Natural killer cell (primary cell): ENCODE data around the gene CWC15. TPM values are rescaled to one million over a fixed set of nuclear protein-coding genes. Genes with fewer than 3 reads are reported as not detected.
A peak's percentile ranks its signal among the peaks of the same experiment; 100 is the strongest.

Experiments used
- ATAC-seq, 3 donors: fragments of 150-1000 bp in 2 of 3; fragments of 200-7000 bp in 1 of 3; cut with Tn5 transposase; 1 replicate in 1 of 3; 2 replicates in 2 of 3; pipeline ENCODE4 v1.10.0; 2021; ENCODE audit warnings: mild to moderate bottlenecking in 2 of 3, moderate library complexity in 2 of 3
- DNase-seq, 2 donors: peaks; one replicate each; pipeline versions ENCODE4 v3.0.0 to v3.0.0-alpha.2; 2013 to 2021; ENCODE audit warnings: mixed read lengths in 1 of 2
- H3K27ac ChIP-seq: one replicate; pipeline ENCODE4 v1.5.1; 2013; ENCODE audit warnings: mild to moderate bottlenecking, low read length
- H3K27me3 ChIP-seq: one replicate; pipeline ENCODE4 v1.6.1; 2013; ENCODE audit warnings: low read length; ENCODE audit not compliant: control insufficient read depth, insufficient read depth
- H3K36me3 ChIP-seq: one replicate; pipeline ENCODE4 v1.6.1; 2013; ENCODE audit warnings: low read length; ENCODE audit not compliant: control insufficient read depth, insufficient read depth
- H3K4me1 ChIP-seq: one replicate; pipeline ENCODE4 v1.6.1; 2013; ENCODE audit warnings: low read length; ENCODE audit not compliant: control insufficient read depth, insufficient read depth
- H3K4me3 ChIP-seq: one replicate; pipeline ENCODE4 v1.5.1; 2013; ENCODE audit warnings: low read length
- H3K9me3 ChIP-seq: one replicate; pipeline ENCODE4 v1.6.1; 2013; ENCODE audit warnings: low read length; ENCODE audit not compliant: control insufficient read depth, insufficient read depth
- H3K27ac Mint-ChIP-seq, 2 donors: one replicate each; pipeline ENCODE4 v1.8.0; 2022; ENCODE audit warnings: mild to moderate bottlenecking in 2 of 2, mixed read lengths in 2 of 2, moderate library complexity in 1 of 2
- H3K27me3 Mint-ChIP-seq, 2 donors: one replicate each; pipeline ENCODE4 v1.8.0; 2022; ENCODE audit warnings: low read depth in 2 of 2, mixed read lengths in 2 of 2
- H3K36me3 Mint-ChIP-seq: one replicate; pipeline ENCODE4 v1.8.0; 2022; ENCODE audit warnings: mixed read lengths
- H3K4me1 Mint-ChIP-seq, 2 donors: one replicate each; pipeline ENCODE4 v1.8.0; 2022; ENCODE audit warnings: mixed read lengths in 2 of 2
- H3K4me3 Mint-ChIP-seq: one replicate; pipeline ENCODE4 v1.8.0; 2022; ENCODE audit warnings: mild to moderate bottlenecking, moderate library complexity, mixed read lengths
- H3K9me3 Mint-ChIP-seq, 2 donors: one replicate each; pipeline ENCODE4 v1.8.0; 2022; ENCODE audit warnings: mixed read lengths in 2 of 2
- WGBS: methylation state at CpG from one replicate; pipeline ENCODE4 v1.1.7; 2013; ENCODE audit warnings: missing lambda C conversion rate; ENCODE audit not compliant: insufficient coverage; 5-methylcytosine and 5-hydroxymethylcytosine counted together
- intact Hi-C: fragments of 100-400 bp; cut with micrococcal nuclease; formaldehyde crosslinking; loops from one replicate; pipeline ENCODE4 v1.14.2; 2022
- total RNA-seq, 4 donors: library from RNA; stranded (reverse); fragments of 120-200 nt in 1 of 4; gene quantifications; one replicate each; pipeline versions ENCODE4 v1.2.3 to v1.2.4, GENCODE V29; 2013 to 2022
- TF ChIP-seq, protein P1 (sequence below): fragments of 200-600 bp; IDR thresholded peaks from one replicate; pipeline ENCODE4 v1.8.0; 2022; ENCODE audit warnings: antibody characterized with exemption

Gene CWC15
- total RNA-seq, 3 donors from 2014 or later (not counting 1 experiment from before 2014, with no cell fraction given) = 76.8 to 90.7 (median 81.3) TPM

DNA sequence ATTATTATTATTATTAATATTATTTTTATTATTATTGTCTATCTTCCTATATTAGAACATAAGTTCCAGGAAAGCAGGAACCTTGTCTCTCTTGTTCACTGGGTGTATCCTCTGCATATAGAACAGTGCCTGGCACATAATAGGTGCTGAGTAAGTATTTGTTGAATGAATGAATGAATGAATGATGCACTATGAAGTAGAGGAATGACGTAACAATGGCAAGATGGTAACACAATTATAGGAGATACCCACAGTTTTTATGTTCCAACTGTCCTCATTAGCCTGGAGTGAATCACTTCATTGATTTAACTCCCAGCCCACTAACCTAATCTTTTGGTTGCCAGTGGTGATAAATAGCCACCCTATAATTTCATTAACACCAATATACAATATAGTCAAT lies 2.2 kb upstream of the CWC15 start:
- intact Hi-C loops = no loop called here
- H3K27ac ChIP-seq = no peak overlapping the region
- 100% methylated on average over 1 of the region's 1 CpG for WGBS
- H3K27ac Mint-ChIP-seq = no peak overlapping the region
- H3K36me3 ChIP-seq = peaks cover 10% of the 10 kb centered on the region
- peaks cover 19 to 27% of the 10 kb centered on the region in 2 donors for H3K4me1 Mint-ChIP-seq
- peaks cover 15 to 17% of the 10 kb centered on the region in 2 donors for H3K27me3 Mint-ChIP-seq
- H3K4me3 Mint-ChIP-seq = no peak overlapping the region
- no peaks in the 10 kb centered on the region for H3K9me3 Mint-ChIP-seq
- H3K9me3 ChIP-seq = no peaks in the 10 kb centered on the region
- H3K36me3 Mint-ChIP-seq = peaks cover 15% of the 10 kb centered on the region
- no peaks in the 10 kb centered on the region for H3K27me3 ChIP-seq
- H3K4me1 ChIP-seq = peaks cover 4% of the 10 kb centered on the region
- TF ChIP-seq, protein P1, sequence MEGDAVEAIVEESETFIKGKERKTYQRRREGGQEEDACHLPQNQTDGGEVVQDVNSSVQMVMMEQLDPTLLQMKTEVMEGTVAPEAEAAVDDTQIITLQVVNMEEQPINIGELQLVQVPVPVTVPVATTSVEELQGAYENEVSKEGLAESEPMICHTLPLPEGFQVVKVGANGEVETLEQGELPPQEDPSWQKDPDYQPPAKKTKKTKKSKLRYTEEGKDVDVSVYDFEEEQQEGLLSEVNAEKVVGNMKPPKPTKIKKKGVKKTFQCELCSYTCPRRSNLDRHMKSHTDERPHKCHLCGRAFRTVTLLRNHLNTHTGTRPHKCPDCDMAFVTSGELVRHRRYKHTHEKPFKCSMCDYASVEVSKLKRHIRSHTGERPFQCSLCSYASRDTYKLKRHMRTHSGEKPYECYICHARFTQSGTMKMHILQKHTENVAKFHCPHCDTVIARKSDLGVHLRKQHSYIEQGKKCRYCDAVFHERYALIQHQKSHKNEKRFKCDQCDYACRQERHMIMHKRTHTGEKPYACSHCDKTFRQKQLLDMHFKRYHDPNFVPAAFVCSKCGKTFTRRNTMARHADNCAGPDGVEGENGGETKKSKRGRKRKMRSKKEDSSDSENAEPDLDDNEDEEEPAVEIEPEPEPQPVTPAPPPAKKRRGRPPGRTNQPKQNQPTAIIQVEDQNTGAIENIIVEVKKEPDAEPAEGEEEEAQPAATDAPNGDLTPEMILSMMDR = no peak
- ATAC-seq = no peak
- H3K4me3 ChIP-seq = no peak overlapping the region
- DNase-seq = no peak

GRCh38 chr11:94974178-94974577 lies 822 bp upstream of the CWC15 start:
- peak overlapping the region; percentile 99 for H3K4me3 Mint-ChIP-seq
- no peak overlapping the region for H3K27ac ChIP-seq
- H3K9me3 ChIP-seq = no peaks in the 10 kb centered on the region
- no peaks in the 10 kb centered on the region for H3K27me3 ChIP-seq
- H3K9me3 Mint-ChIP-seq = no peaks in the 10 kb centered on the region
- ATAC-seq (no peak), DNase-seq (no peak)
- H3K4me1 ChIP-seq = peaks cover 4% of the 10 kb centered on the region
- peak overlapping the region; percentile 68 for H3K4me3 ChIP-seq
- H3K27ac Mint-ChIP-seq = peak overlapping the region; percentile 91 to 98
- peaks cover 20 to 30% of the 10 kb centered on the region in 2 donors for H3K4me1 Mint-ChIP-seq
- H3K36me3 ChIP-seq = peaks cover 24% of the 10 kb centered on the region
- peaks cover 29% of the 10 kb centered on the region for H3K36me3 Mint-ChIP-seq
- peaks cover 15 to 17% of the 10 kb centered on the region in 2 donors for H3K27me3 Mint-ChIP-seq
- WGBS = 47% methylated on average over 4 of the region's 6 CpGs
- TF ChIP-seq, protein P1 = no peak
- intact Hi-C loops = no loop called here

- no peaks in the 10 kb centered on the region for H3K9me3 ChIP-seq
- peak overlapping the region; percentile 91 to 98 for H3K27ac Mint-ChIP-seq
- peak overlapping the region; percentile 68 for H3K4me3 ChIP-seq
- TF ChIP-seq, protein P1 = no peak
- H3K27me3 ChIP-seq = no peaks in the 10 kb centered on the region
- H3K4me3 Mint-ChIP-seq = peak overlapping the region; percentile 99
- 7% methylated on average over 2 of the region's 5 CpGs for WGBS
- peaks cover 25 to 35% of the 10 kb centered on the region in 2 donors for H3K4me1 Mint-ChIP-seq
- DNase-seq (no peak), ATAC-seq (no peak)
- peaks cover 39% of the 10 kb centered on the region for H3K36me3 ChIP-seq
- peak overlapping the region; percentile 71 for H3K27ac ChIP-seq
- H3K4me1 ChIP-seq = peaks cover 4% of the 10 kb centered on the region
- peaks cover 15 to 17% of the 10 kb centered on the region in 2 donors for H3K27me3 Mint-ChIP-seq
- intact Hi-C loops = loop anchor here (1.0 to 2.0 kb wide), 4 partner anchors 96 to 817 kb away; partner anchors contain the start of genes FAM76B and SESN3
- peaks cover 36% of the 10 kb centered on the region for H3K36me3 Mint-ChIP-seq
- no peaks in the 10 kb centered on the region for H3K9me3 Mint-ChIP-seq
Observed at GRCh38 chr11:94972700-94973098, 657 bp downstream of the CWC15 start.
